ENCODE results near the gene NCOA5. TPM values are rescaled to one million over a fixed set of nuclear protein-coding genes. Genes with fewer than 3 reads are reported as not detected.

The NCOA5 gene
- total RNA-seq = 10 to 100 TPM; 22.4 to 39.2 (median 29.5) TPM
- 10 to 100 TPM; 10.6 to 19.5 (median 11.4) TPM for polyA plus RNA-seq

- H3K27ac ChIP-seq = peak within 1 kb of the TSS; percentile 97 to 99 (median 98)
- WGBS, 2 donors = 0% methylated on average over 100 of the region's 100 CpGs
- H3K9me3 ChIP-seq = no peaks in the 10 kb centered on the region
- peak within 1 kb of the TSS; percentile 68 to 85 (median 82) for H3K4me3 ChIP-seq
- intact Hi-C loops (cut with DNase I) = loop anchor here (2.0 to 10.0 kb wide), 4 partner anchors 117 to 595 kb away; partner anchors contain the start of genes DNTTIP1, TP53RK, WFDC3 and ZNF335
- TF ChIP-seq CTCF (IDR thresholded peaks at IDR 0.05) (no peak), EP300 (IDR thresholded peaks at IDR 0.05) (peak in 1 of 4 donors; percentile 39), POLR2AphosphoS5 (IDR thresholded peaks at IDR 0.05) (peak; percentile 88 to 97 (median 94)), POLR2A (IDR thresholded peaks at IDR 0.05) (peak; percentile 16 to 43)
- H3K27me3 ChIP-seq = no peaks in the 10 kb centered on the region
- H3K36me3 ChIP-seq = no peaks in the 10 kb centered on the region
- DNase-seq = peak; percentile 98
- H3K4me1 ChIP-seq = peaks cover 0 to 51% (median 44%) of the 10 kb centered on the region in 4 donors
Observed at GRCh38 chr20:46089417-46090388, at the start of gene NCOA5. NCOA5 (minus strand) TSS chr20:46089962; CDS start chr20:46079424, 10,538 bp downstream.

GRCh38 chr20:46139266-46139889, 49.6 kb upstream of the NCOA5 start:
- Histone ChIP-seq H3K27ac (no peak overlapping the region), H3K9me3 (no peaks in the 10 kb centered on the region), H3K36me3 (no peaks in the 10 kb centered on the region), H3K4me3 (no peak overlapping the region), H3K27me3 (peaks cover 0 to 83% (median 37%) of the 10 kb centered on the region in 3 donors), H3K4me1 (no peaks in the 10 kb centered on the region)
- intact Hi-C loops (cut with DNase I) = no loop called here
- WGBS, 2 donors = 43 to 60% methylated on average over 8 of the region's 8 CpGs
- TF ChIP-seq CTCF (IDR thresholded peaks at IDR 0.05) (no peak), POLR2AphosphoS5 (IDR thresholded peaks at IDR 0.05) (no peak), EP300 (IDR thresholded peaks at IDR 0.05) (no peak), POLR2A (IDR thresholded peaks at IDR 0.05) (no peak)
- DNase-seq = no peak

- 53 to 82% methylated on average over 5 of the region's 5 CpGs for WGBS, 2 donors
- H3K4me3 ChIP-seq = no peak overlapping the region
- intact Hi-C loops (cut with DNase I) = no loop called here
Observed at GRCh38 chr20:46137816-46138215, 48.1 kb upstream of the NCOA5 start.

More at GRCh38 chr20:46137816-46138215, 48.1 kb upstream of the NCOA5 start:
- DNase-seq = no peak
- Histone ChIP-seq H3K27me3 (peaks cover 0 to 90% (median 52%) of the 10 kb centered on the region in 3 donors), H3K27ac (no peak overlapping the region), H3K36me3 (no peaks in the 10 kb centered on the region), H3K9me3 (no peaks in the 10 kb centered on the region), H3K4me1 (no peaks in the 10 kb centered on the region)
- TF ChIP-seq POLR2A (IDR thresholded peaks at IDR 0.05) = no peak
- no peak for TF ChIP-seq EP300 (IDR thresholded peaks at IDR 0.05)
- no peak for TF ChIP-seq POLR2AphosphoS5 (IDR thresholded peaks at IDR 0.05)
- TF ChIP-seq CTCF (IDR thresholded peaks at IDR 0.05) = no peak
